GM23338 (cell line): Measurements from ENCODE around the gene GALNT13. TPM values are rescaled to one million over a fixed set of nuclear protein-coding genes. Genes with fewer than 3 reads are reported as not detected.

Experiments used
- ATAC-seq: fragments of 200-7000 bp; cut with Tn5 transposase; 3 replicates; pipeline ENCODE4 v1.9.1; 2020
- DNase-seq: peaks from one replicate; pipeline ENCODE4 v3.0.0-alpha.2; 2015; ENCODE audit warnings: low spot score
- H2AFZ ChIP-seq: fragments of 200-600 bp; sonication (generic); 2 replicates; pipeline ENCODE4 v1.8.0; 2016; ENCODE audit warnings: antibody characterized with exemption, mild to moderate bottlenecking, moderate library complexity
- H3F3A ChIP-seq: fragments of 200-600 bp; sonication (generic); replicated peaks from 2 replicates; pipeline ENCODE4 v1.8.0; 2017; ENCODE audit warnings: antibody characterized with exemption, mixed run types, low read depth
- H3K27ac ChIP-seq: fragments of 200-600 bp; sonication (generic); 2 replicates; pipeline ENCODE4 v1.6.1; 2016; ENCODE audit warnings: low read depth
- H3K27me3 ChIP-seq: fragments of 200-600 bp; sonication (generic); 2 replicates; pipeline ENCODE4 v1.8.0; 2016; ENCODE audit warnings: mild to moderate bottlenecking, mixed run types, moderate library complexity; ENCODE audit not compliant: insufficient read depth
- H3K36me3 ChIP-seq: fragments of 200-600 bp; sonication (generic); 2 replicates; pipeline ENCODE4 v1.8.0; 2016; ENCODE audit warnings: mild to moderate bottlenecking; ENCODE audit not compliant: insufficient read depth
- H3K4me1 ChIP-seq: fragments of 200-600 bp; sonication (generic); 2 replicates; pipeline ENCODE4 v1.8.0; 2016; ENCODE audit warnings: mild to moderate bottlenecking, moderate library complexity; ENCODE audit not compliant: insufficient read depth
- H3K4me2 ChIP-seq: fragments of 200-600 bp; sonication (generic); 2 replicates; pipeline ENCODE4 v1.7.1; 2017; ENCODE audit warnings: mixed run types
- H3K4me3 ChIP-seq: fragments of 200-600 bp; sonication (generic); 2 replicates; pipeline ENCODE4 v1.6.1; 2016; ENCODE audit warnings: mixed run types
- H3K79me2 ChIP-seq: fragments of 200-600 bp; sonication (generic); replicated peaks from 2 replicates; pipeline ENCODE4 v1.8.0; 2017; ENCODE audit warnings: mild to moderate bottlenecking; ENCODE audit not compliant: insufficient read depth
- H3K9me2 ChIP-seq: fragments of 200-600 bp; sonication (generic); 2 replicates; pipeline ENCODE4 v1.8.0; 2017; ENCODE audit not compliant: insufficient read depth
- H4K20me1 ChIP-seq: fragments of 200-600 bp; sonication (generic); replicated peaks from 2 replicates; pipeline ENCODE4 v1.8.0; 2017; ENCODE audit warnings: mild to moderate bottlenecking; ENCODE audit not compliant: insufficient read depth
- H3K27ac Mint-ChIP-seq: 2 replicates; pipeline ENCODE4 v1.8.0; 2020; ENCODE audit warnings: inconsistent platforms, mild to moderate bottlenecking, moderate library complexity, mixed read lengths
- H3K27me3 Mint-ChIP-seq: 3 replicates; pipeline ENCODE4 v1.8.0; 2022; ENCODE audit warnings: low read depth, mild to moderate bottlenecking, moderate library complexity, mixed read lengths, inconsistent platforms; ENCODE audit not compliant: insufficient read depth, poor library complexity
- H3K36me3 Mint-ChIP-seq: 3 replicates; pipeline ENCODE4 v1.8.0; 2021; ENCODE audit warnings: low read depth, mild to moderate bottlenecking, inconsistent platforms, moderate library complexity, mixed read lengths
- H3K4me1 Mint-ChIP-seq: 3 replicates; pipeline ENCODE4 v1.8.0; 2020; ENCODE audit warnings: mild to moderate bottlenecking, inconsistent platforms, mixed read lengths
- H3K4me3 Mint-ChIP-seq: 3 replicates; pipeline ENCODE4 v1.8.0; 2021; ENCODE audit warnings: moderate library complexity, mild to moderate bottlenecking, inconsistent platforms, mixed read lengths
- H3K9me3 Mint-ChIP-seq: 3 replicates; pipeline ENCODE4 v1.8.0; 2020; ENCODE audit warnings: moderate library complexity, mild to moderate bottlenecking, inconsistent platforms, mixed read lengths
- CREB1 ChIP-seq: fragments of 250-450 bp; sonication (Bioruptor Pico); IDR thresholded peaks from 2 replicates; pipeline ENCODE4 v1.5.0; 2020; ENCODE audit warnings: low read depth, mild to moderate bottlenecking, moderate library complexity
- NANOG ChIP-seq: IDR thresholded peaks from 2 replicates; pipeline ENCODE4 v1.6.1; 2016; ENCODE audit warnings: antibody characterized with exemption, borderline replicate concordance
- ZNF331 ChIP-seq: fragments of 250-450 bp; sonication (Bioruptor Pico); IDR thresholded peaks from 2 replicates; pipeline ENCODE4 v1.5.0; 2020; ENCODE audit warnings: low read depth, mild to moderate bottlenecking, moderate library complexity
- polyA plus RNA-seq: library from polyadenylated mRNA; unstranded; fragments of >200 nt; fragmentation: Nextera tagmentation; extraction: Ambion mirVana; gene quantifications from 2 replicates; pipeline ENCODE4 v1.2.1, GENCODE V29; 2016
- total RNA-seq: library from RNA; depleted of rRNA; stranded (reverse); fragments of >200 nt; shearing (Covaris generic); gene quantifications from 2 replicates; pipeline ENCODE4 v1.2.3, GENCODE V29; 2014
- TF ChIP-seq, protein P1 (sequence below), 2 experiments: fragments of 200-600 bp in 1 of 2; sonication (generic) in 1 of 2; conservative IDR thresholded peaks; 2 replicates each; pipeline versions ENCODE4 v1.5.1 to v1.6.1; 2016 to 2017; ENCODE audit warnings: antibody characterized with exemption in 2 of 2, low read depth in 2 of 2, mild to moderate bottlenecking in 2 of 2, moderate library complexity in 1 of 2
- TF ChIP-seq, protein P2 (sequence below): IDR thresholded peaks from 2 replicates; pipeline ENCODE4 v1.6.1; 2016; ENCODE audit warnings: antibody characterized with exemption

Gene GALNT13
- total and polyA plus RNA-seq, 2 experiments from 2014 or later: 3.5 to 5.2 TPM

DNA sequence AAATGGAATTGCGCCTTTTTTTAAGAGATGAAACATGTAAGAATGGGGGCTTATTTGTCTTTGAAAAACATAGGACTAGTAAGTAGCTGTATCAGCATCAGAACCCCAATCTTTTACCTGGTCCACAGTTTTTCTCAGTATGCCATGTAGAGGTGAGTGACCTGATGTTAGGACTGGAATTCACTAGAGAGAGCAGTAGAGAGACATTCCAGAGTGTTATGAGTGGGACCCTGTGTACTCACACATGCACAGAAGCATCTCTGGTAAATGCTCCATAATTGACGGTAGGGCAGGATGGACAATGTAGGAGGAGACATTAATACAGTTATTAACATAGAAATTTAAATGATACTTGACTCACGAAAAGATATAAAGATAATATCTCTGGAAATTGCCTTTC is 1.4 kb upstream of the GALNT13 start:
- peaks cover 26% of the 10 kb centered on the region for H3K27me3 ChIP-seq
- H3K4me3 ChIP-seq: no peak overlapping the region
- H3K4me1 ChIP-seq: 0 out of 2 replicates have a peak, but pooled peaks cover 8% of the 10 kb centered on the region
- no peaks in the 10 kb centered on the region for H3K79me2 ChIP-seq
- H3K4me1 Mint-ChIP-seq: peaks cover 19% of the 10 kb centered on the region
- peaks cover 24% of the 10 kb centered on the region for H3K27me3 Mint-ChIP-seq
- H3K9me2 ChIP-seq: no peaks in the 10 kb centered on the region
- peaks cover 4% of the 10 kb centered on the region; the same call in 2 of the 3 replicates for H3K9me3 Mint-ChIP-seq
- H3K36me3 Mint-ChIP-seq: no peaks in the 10 kb centered on the region; the same call in 2 of the 3 replicates
- no peak overlapping the region for H3K27ac ChIP-seq
- TF ChIP-seq, protein P1, sequence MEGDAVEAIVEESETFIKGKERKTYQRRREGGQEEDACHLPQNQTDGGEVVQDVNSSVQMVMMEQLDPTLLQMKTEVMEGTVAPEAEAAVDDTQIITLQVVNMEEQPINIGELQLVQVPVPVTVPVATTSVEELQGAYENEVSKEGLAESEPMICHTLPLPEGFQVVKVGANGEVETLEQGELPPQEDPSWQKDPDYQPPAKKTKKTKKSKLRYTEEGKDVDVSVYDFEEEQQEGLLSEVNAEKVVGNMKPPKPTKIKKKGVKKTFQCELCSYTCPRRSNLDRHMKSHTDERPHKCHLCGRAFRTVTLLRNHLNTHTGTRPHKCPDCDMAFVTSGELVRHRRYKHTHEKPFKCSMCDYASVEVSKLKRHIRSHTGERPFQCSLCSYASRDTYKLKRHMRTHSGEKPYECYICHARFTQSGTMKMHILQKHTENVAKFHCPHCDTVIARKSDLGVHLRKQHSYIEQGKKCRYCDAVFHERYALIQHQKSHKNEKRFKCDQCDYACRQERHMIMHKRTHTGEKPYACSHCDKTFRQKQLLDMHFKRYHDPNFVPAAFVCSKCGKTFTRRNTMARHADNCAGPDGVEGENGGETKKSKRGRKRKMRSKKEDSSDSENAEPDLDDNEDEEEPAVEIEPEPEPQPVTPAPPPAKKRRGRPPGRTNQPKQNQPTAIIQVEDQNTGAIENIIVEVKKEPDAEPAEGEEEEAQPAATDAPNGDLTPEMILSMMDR (conservative IDR thresholded peaks at IDR 0.05; ENCODE audit: low read depth in 2 of 2): peak; percentile 33 to 55
- TF ChIP-seq, protein P2, sequence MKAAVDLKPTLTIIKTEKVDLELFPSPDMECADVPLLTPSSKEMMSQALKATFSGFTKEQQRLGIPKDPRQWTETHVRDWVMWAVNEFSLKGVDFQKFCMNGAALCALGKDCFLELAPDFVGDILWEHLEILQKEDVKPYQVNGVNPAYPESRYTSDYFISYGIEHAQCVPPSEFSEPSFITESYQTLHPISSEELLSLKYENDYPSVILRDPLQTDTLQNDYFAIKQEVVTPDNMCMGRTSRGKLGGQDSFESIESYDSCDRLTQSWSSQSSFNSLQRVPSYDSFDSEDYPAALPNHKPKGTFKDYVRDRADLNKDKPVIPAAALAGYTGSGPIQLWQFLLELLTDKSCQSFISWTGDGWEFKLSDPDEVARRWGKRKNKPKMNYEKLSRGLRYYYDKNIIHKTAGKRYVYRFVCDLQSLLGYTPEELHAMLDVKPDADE: no peak
- no peak overlapping the region for H3K27ac Mint-ChIP-seq
- ATAC-seq (peak; percentile 9; the same call in 2 of the 3 replicates), DNase-seq (peak; percentile 3)
- no peaks in the 10 kb centered on the region for H3F3A ChIP-seq
- no peak overlapping the region for H2AFZ ChIP-seq
- no peak overlapping the region for H3K4me2 ChIP-seq
- no peaks in the 10 kb centered on the region for H3K36me3 ChIP-seq
- peak overlapping the region; percentile 37; the same call in 1 of the 3 replicates for H3K4me3 Mint-ChIP-seq
- H4K20me1 ChIP-seq: peaks cover 8% of the 10 kb centered on the region; the same call in 1 of the 2 replicates

DNA sequence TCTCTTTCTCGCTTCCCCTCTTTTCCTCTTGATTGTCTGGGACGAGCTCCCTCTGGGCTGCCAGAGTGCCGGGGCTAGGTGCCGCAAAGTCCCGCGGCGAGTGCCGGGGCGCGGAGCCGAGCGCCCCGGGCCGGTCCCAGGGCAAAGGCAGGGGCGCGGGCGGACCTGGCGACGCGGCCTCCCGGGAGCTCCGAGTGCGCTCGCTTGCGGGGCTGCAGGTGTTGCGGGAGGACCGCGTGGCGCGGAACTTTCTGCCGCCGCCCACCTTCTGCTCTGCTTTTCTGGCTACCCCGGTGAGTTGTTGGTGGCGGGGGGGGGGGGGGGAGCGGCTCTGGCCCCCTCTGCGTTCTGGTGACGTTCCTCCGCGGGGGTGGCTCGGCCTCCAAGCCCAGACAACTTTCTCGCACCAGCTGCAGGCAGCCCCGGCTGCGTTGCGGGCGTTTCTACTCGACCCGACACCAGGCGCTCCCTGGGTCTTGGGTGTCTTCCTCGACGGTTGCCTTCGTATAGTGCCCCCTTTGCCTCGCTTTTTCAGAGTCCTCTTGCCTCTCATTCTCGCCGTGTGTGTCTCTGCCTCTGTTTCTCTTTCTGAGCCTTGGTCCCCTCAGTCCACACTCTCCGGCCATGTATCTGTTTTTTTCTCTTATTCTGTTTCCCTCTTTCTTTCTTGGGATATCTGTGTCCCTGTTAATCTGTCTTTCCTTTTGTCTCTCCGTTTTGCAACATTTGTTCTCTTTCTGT is 759 bp downstream of the GALNT13 start:
- Histone ChIP-seq H3K4me3 (peak overlapping the region; percentile 57), H3F3A (no peaks in the 10 kb centered on the region)
- no peak overlapping the region for H3K27ac Mint-ChIP-seq

More for the DNA sequence above, 759 bp downstream of the GALNT13 start:
- DNase-seq (peak; percentile 11), ATAC-seq (peak; percentile 12)
- H3K36me3 Mint-ChIP-seq: no peaks in the 10 kb centered on the region; the same call in 2 of the 3 replicates
- Histone ChIP-seq H3K27me3 (peaks cover 26% of the 10 kb centered on the region), H3K27ac (no peak overlapping the region), H3K36me3 (no peaks in the 10 kb centered on the region), H3K9me2 (no peaks in the 10 kb centered on the region), H4K20me1 (peaks cover 12% of the 10 kb centered on the region; the same call in 1 of the 2 replicates), H2AFZ (no peak overlapping the region), H3K4me1 (0 out of 2 replicates have a peak, but pooled peaks cover 8% of the 10 kb centered on the region), H3K79me2 (0 out of 2 replicates have a peak, but pooled peaks cover 5% of the 10 kb centered on the region), H3K4me2 (peak overlapping the region; percentile 79)
- peaks cover 24% of the 10 kb centered on the region for H3K27me3 Mint-ChIP-seq
- peaks cover 19% of the 10 kb centered on the region for H3K4me1 Mint-ChIP-seq
- H3K4me3 Mint-ChIP-seq: peak overlapping the region; percentile 81
- TF ChIP-seq CREB1 (CRISPR knock-in tag) (no peak), ZNF331 (CRISPR knock-in tag) (no peak), NANOG (no peak)
- TF ChIP-seq, protein P1 (conservative IDR thresholded peaks at IDR 0.05; ENCODE audit: low read depth in 2 of 2): no peak
- H3K9me3 Mint-ChIP-seq: peaks cover 4% of the 10 kb centered on the region; the same call in 1 of the 3 replicates
